NCI-H2081 treated with DMSO at 0.1 percent for 48 hours (cell line): ENCODE data around the gene INTS7.

ENCODE experiments used
- DNase-seq: peaks from one replicate; lab custom pipeline; 2025; lab: John Stamatoyannopoulos, UW

Gene INTS7

GRCh38 chr1:211909395-211909794, 126.0 kb downstream of the INTS7 start:
- DNase-seq, result no peak

- DNase-seq, result no peak
These were observed 126.4 kb downstream of the INTS7 start for GRCh38 chr1:211908951-211909350.

GRCh38 chr1:211908453-211908852, 126.9 kb downstream of the INTS7 start:
- DNase-seq, result no peak

- no peak for DNase-seq
These were observed 131.7 kb downstream of the INTS7 start for GRCh38 chr1:211903490-211904245.

GRCh38 chr1:211902624-211903291, 132.6 kb downstream of the INTS7 start:
- no peak for DNase-seq

GRCh38 chr1:211901945-211902344, 133.4 kb downstream of the INTS7 start:
- no peak for DNase-seq

- DNase-seq, result no peak
These were observed 134.9 kb downstream of the INTS7 start for GRCh38 chr1:211900441-211900840.

GRCh38 chr1:211896958-211897357, 138.4 kb downstream of the INTS7 start:
- no peak for DNase-seq

- no peak for DNase-seq
These were observed 140.1 kb downstream of the INTS7 start for GRCh38 chr1:211895126-211895759.

- DNase-seq, result no peak
These were observed 141.0 kb downstream of the INTS7 start for GRCh38 chr1:211894312-211894711.

GRCh38 chr1:211893260-211893659, 142.1 kb downstream of the INTS7 start:
- no peak for DNase-seq

GRCh38 chr1:211892577-211892976, 142.8 kb downstream of the INTS7 start:
- DNase-seq, result no peak

GRCh38 chr1:211891708-211892107, 143.6 kb downstream of the INTS7 start:
- no peak for DNase-seq
